Suprapubic skin (tissue), 4 donors: ENCODE measurements around the gene KATNB1.

Experiments
- CTCF ChIP-seq, 2 donors: fragments of 200-600 bp in 1 of 2; fragments of 450-650 bp in 1 of 2; sonication (generic) in 1 of 2; IDR thresholded peaks; one replicate each; pipeline ENCODE4 v1.5.1; 2016 to 2019; ENCODE audit warnings: antibody characterized with exemption in 2 of 2, mild to moderate bottlenecking in 1 of 2, moderate library complexity in 1 of 2
- EP300 ChIP-seq: sonication (generic); formaldehyde crosslinking; IDR thresholded peaks from one replicate; pipeline ENCODE4 v1.6.1; 2017; ENCODE audit warnings: antibody characterized with exemption
- POLR2A ChIP-seq, 2 donors: fragments of 450-650 bp; IDR thresholded peaks; one replicate each; pipeline ENCODE4 v1.6.1; 2017; ENCODE audit warnings: antibody characterized with exemption in 2 of 2, mild to moderate bottlenecking in 2 of 2, moderate library complexity in 2 of 2
- POLR2AphosphoS5 ChIP-seq, 3 donors: sonication (generic); formaldehyde crosslinking; IDR thresholded peaks; one replicate each; pipeline ENCODE4 v1.6.1; 2017; ENCODE audit warnings: antibody characterized with exemption in 3 of 3

GRCh38 chr16:57698812-57699405 is 36.7 kb upstream of the KATNB1 start:
- TF ChIP-seq CTCF (IDR thresholded peaks at IDR 0.05), result no peak
- no peak for TF ChIP-seq EP300
- TF ChIP-seq POLR2A (IDR thresholded peaks at IDR 0.05), result no peak
- TF ChIP-seq POLR2AphosphoS5 (IDR thresholded peaks at IDR 0.05), result no peak
